Kidney (tissue), 14 donors: ENCODE measurements around the gene APOE. TPM values are rescaled to one million over a fixed set of nuclear protein-coding genes. Genes with fewer than 3 reads are reported as not detected.
A peak's percentile ranks its signal among the peaks of the same experiment; 100 is the strongest.

ENCODE experiments used
- DNase-seq, 5 donors: peaks; one replicate each; pipeline ENCODE4 v3.0.0-alpha.2; 2013 to 2020
- FAIRE-seq: peaks from 2 replicates; lab custom pipeline; 2012; peaks lifted over from hg19 to GRCh38; lab: Jason Lieb, UNC
- H3K27ac ChIP-seq, 2 donors: one replicate each; pipeline ENCODE4 v1.7.0; 2013; ENCODE audit warnings: low read depth in 2 of 2, low read length in 2 of 2, inconsistent platforms in 1 of 2
- H3K27me3 ChIP-seq: one replicate; pipeline ENCODE4 v1.7.1; 2013; ENCODE audit warnings: low read length, inconsistent platforms; ENCODE audit not compliant: control insufficient read depth, insufficient read depth
- H3K36me3 ChIP-seq, 3 donors: one replicate each; pipeline versions ENCODE4 v1.7.0 to v1.7.1; 2013; ENCODE audit warnings: low read length in 3 of 3, control low read depth in 1 of 3, inconsistent platforms in 1 of 3; ENCODE audit not compliant: insufficient read depth in 3 of 3, control insufficient read depth in 2 of 3
- H3K4me1 ChIP-seq, 3 donors: one replicate each; pipeline versions ENCODE4 v1.7.0 to v1.7.1; 2013; ENCODE audit warnings: low read length in 3 of 3, inconsistent platforms in 1 of 3, low read depth in 1 of 3; ENCODE audit not compliant: control insufficient read depth in 2 of 3, insufficient read depth in 2 of 3
- H3K4me3 ChIP-seq, 3 donors: one replicate each; pipeline versions ENCODE4 v1.7.0 to v1.8.1; 2013; ENCODE audit warnings: low read length in 3 of 3, control low read depth in 1 of 3, inconsistent platforms in 1 of 3
- H3K9ac ChIP-seq, 3 donors: one replicate each; pipeline versions ENCODE4 v1.7.0 to v1.7.1; 2013; ENCODE audit warnings: low read length in 3 of 3, control low read depth in 1 of 3, inconsistent platforms in 1 of 3
- H3K9me3 ChIP-seq, 3 donors: one replicate each; pipeline versions ENCODE4 v1.7.0 to v1.7.1; 2013; ENCODE audit warnings: low read length in 3 of 3, control low read depth in 1 of 3, inconsistent platforms in 1 of 3; ENCODE audit not compliant: control insufficient read depth in 2 of 3, insufficient read depth in 1 of 3
- intact Hi-C: fragments of 100-400 bp; cut with DNase I; formaldehyde crosslinking; loops from one replicate; pipeline ENCODE4 v1.11.1; 2022
- polyA plus RNA-seq: library from polyadenylated mRNA; stranded (reverse); fragments of 350-450 nt; fragmentation: Illumina TruSeq; extraction: RNeasy Lipid Tissue Mini Kit (QIAGEN cat#74804); gene quantifications from one replicate; pipeline ENCODE4 v1.2.3, GENCODE V29; 2014; ENCODE audit warnings: low read depth, low replicate concordance; ENCODE audit not compliant: insufficient read depth
- total RNA-seq: library from RNA; stranded (reverse); fragmentation: NEBNext Ultra II Directional; extraction: Animal tissue kit (Norgen Biotek cat#: 25700); gene quantifications from one replicate; pipeline ENCODE4 v1.2.1, GENCODE V29; 2021
- TF ChIP-seq, protein P1 (sequence below): IDR thresholded peaks from 3 replicates; pipeline ENCODE4 v1.5.1; 2012; ENCODE audit warnings: mild to moderate bottlenecking, moderate library complexity, borderline replicate concordance; ENCODE audit not compliant: insufficient read depth; ENCODE audit errors: extremely low read depth
- donor health status: control.
- donor health status: control.
- donor health status: control.
- donor health status: control.
- donor health status: control.
- donor health status: DM: yes; HTN: yes; CAD: no.
- donor health status: Normal renal cell carcinoma (clear cell type).

APOE gene
- total and polyA plus RNA-seq, 2 donors from 2014 or later: 122 to 2,837 TPM

DNA sequence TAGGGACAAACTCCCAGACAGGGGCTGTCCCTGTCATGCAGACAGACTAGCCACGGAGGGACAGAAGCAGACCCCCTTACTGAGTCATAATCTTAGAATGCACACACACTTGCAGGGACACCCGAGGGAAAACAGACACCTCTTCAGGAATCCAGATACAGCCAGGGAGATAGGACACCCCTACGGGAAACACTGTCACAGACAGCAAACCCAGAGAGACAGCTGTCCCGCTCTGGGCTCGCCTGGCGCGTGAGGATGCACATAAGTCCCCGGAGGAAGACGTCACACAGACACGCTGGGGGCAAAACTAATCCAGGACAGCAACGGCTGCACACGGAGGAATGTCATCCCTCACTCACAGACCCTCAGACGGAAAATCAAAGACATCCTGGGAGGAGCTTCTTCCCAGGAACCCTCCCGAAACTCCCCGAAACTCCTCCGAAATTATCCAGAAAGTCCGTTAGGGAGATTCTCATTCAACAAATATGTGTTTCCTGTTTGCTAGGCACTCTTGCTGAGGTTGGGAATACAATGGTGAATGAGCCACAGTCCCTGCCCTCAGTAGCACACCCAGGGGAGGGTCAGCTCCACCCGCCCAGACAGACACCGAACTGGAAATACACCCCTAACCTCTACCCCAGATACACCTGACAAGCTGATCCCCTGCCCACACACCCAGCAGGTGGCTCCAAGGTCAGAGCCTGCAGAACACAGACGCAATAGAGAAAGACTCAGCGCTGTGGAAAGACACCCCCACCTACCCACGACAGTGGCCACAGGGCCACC, 29.7 kb upstream of the APOE start:
- no peaks in the 10 kb centered on the region for H3K27me3 ChIP-seq
- no peak overlapping the region for H3K9ac ChIP-seq
- DNase-seq (no peak), FAIRE-seq (no peak)
- TF ChIP-seq, protein P1, sequence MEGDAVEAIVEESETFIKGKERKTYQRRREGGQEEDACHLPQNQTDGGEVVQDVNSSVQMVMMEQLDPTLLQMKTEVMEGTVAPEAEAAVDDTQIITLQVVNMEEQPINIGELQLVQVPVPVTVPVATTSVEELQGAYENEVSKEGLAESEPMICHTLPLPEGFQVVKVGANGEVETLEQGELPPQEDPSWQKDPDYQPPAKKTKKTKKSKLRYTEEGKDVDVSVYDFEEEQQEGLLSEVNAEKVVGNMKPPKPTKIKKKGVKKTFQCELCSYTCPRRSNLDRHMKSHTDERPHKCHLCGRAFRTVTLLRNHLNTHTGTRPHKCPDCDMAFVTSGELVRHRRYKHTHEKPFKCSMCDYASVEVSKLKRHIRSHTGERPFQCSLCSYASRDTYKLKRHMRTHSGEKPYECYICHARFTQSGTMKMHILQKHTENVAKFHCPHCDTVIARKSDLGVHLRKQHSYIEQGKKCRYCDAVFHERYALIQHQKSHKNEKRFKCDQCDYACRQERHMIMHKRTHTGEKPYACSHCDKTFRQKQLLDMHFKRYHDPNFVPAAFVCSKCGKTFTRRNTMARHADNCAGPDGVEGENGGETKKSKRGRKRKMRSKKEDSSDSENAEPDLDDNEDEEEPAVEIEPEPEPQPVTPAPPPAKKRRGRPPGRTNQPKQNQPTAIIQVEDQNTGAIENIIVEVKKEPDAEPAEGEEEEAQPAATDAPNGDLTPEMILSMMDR: no peak
- H3K4me3 ChIP-seq: no peak overlapping the region
- H3K36me3 ChIP-seq: peaks cover 11 to 48% (median 40%) of the 10 kb centered on the region in 3 donors
- H3K9me3 ChIP-seq: no peaks in the 10 kb centered on the region
- H3K27ac ChIP-seq: no peak overlapping the region
- H3K4me1 ChIP-seq: peaks cover 0 to 2% (median 0%) of the 10 kb centered on the region in 3 donors
- intact Hi-C loops: no loop called here

DNA sequence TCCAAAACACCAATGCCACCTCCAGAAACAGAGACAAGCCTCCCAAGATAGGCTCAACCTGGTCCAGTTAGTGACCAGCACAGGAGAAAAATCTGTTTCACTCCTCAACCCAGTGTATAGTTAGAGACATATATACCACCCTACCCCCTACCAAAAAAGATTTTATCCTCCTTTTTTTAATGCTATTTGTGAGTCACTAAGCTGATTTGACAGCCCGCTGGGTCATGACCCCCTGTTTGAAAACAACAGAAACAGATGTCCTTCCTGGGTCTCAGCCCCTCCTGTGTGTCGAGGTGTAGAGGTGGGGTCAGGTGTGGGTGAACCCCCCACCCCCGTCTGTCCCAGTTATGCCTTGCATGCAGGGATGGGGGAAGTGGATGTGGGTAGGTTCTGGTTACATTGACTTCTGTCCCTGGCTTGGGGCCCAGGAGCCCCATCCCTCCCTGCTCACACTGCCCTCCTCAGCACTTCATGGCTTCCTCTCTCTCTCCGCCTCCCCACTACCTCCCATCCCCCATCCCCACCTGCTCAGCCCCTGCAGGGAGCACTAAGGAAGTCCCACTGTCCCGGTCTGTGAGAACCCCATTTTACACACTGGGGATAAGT, 28.6 kb upstream of the APOE start:
- peaks cover 11 to 43% (median 36%) of the 10 kb centered on the region in 3 donors for H3K36me3 ChIP-seq

DNA sequence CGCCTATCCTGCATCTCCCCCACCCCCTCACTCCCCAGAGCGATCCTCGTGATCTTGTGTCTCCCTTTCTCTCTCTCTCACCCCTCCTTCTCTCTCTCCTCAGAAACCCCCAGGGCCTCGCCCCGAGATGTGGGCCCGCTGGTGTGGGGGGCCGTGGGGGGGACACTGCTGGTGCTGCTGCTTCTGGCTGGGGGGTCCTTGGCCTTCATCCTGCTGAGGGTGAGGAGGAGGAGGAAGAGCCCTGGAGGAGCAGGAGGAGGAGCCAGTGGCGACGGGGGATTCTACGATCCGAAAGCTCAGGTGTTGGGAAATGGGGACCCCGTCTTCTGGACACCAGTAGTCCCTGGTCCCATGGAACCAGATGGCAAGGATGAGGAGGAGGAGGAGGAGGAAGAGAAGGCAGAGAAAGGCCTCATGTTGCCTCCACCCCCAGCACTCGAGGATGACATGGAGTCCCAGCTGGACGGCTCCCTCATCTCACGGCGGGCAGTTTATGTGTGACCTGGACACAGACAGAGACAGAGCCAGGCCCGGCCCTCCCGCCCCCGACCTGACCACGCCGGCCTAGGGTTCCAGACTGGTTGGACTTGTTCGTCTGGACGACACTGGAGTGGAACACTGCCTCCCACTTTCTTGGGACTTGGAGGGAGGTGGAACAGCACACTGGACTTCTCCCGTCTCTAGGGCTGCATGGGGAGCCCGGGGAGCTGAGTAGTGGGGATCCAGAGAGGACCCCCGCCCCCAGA, 27.3 kb upstream of the APOE start:
- no peaks in the 10 kb centered on the region for H3K27me3 ChIP-seq

More for the DNA sequence above, 28.6 kb upstream of the APOE start:
- Histone ChIP-seq H3K9ac (no peak overlapping the region), H3K9me3 (no peaks in the 10 kb centered on the region), H3K4me3 (no peak overlapping the region), H3K27me3 (no peaks in the 10 kb centered on the region), H3K4me1 (peaks cover 0 to 2% (median 0%) of the 10 kb centered on the region in 3 donors), H3K27ac (no peak overlapping the region)
- TF ChIP-seq, protein P1: no peak
- no peak for FAIRE-seq
- intact Hi-C loops: no loop called here
- no peak for DNase-seq

More for the DNA sequence above, 27.3 kb upstream of the APOE start:
- intact Hi-C loops: no loop called here
- Histone ChIP-seq H3K9me3 (no peaks in the 10 kb centered on the region), H3K4me3 (no peak overlapping the region), H3K4me1 (peaks cover 0 to 2% (median 0%) of the 10 kb centered on the region in 3 donors), H3K27ac (no peak overlapping the region), H3K36me3 (peaks cover 4 to 33% (median 30%) of the 10 kb centered on the region in 3 donors), H3K9ac (no peak overlapping the region)
- DNase-seq (peak in 2 of 5 donors; percentile 34 to 58), FAIRE-seq (no peak)
- TF ChIP-seq, protein P1: no peak
